Choroid plexus epithelial cell (primary cell): ENCODE measurements around the gene RALGPS1.

ENCODE experiments used
- DNase-seq: peaks from one replicate; pipeline ENCODE4 v3.0.0-alpha.2; 2010; ENCODE audit warnings: low read depth
- H3K4me3 ChIP-seq: 2 replicates; pipeline ENCODE4 v1.5.1; 2011; ENCODE audit warnings: low read depth, mild to moderate bottlenecking, control low read depth, low read length, moderate library complexity
- CTCF ChIP-seq: conservative IDR thresholded peaks from 2 replicates; pipeline ENCODE4 v1.5.1; 2011; ENCODE audit warnings: low read depth, mild to moderate bottlenecking, control low read depth, inconsistent platforms, low read length, moderate library complexity

The RALGPS1 gene

GRCh38 chr9:126906091-126906490, 8.5 kb upstream of the RALGPS1 start:
- TF ChIP-seq CTCF: no peak
- no peak overlapping the region for H3K4me3 ChIP-seq
- DNase-seq: no peak

GRCh38 chr9:126907058-126907457, 7.5 kb upstream of the RALGPS1 start:
- no peak overlapping the region for H3K4me3 ChIP-seq
- DNase-seq: no peak
- no peak for TF ChIP-seq CTCF

- H3K4me3 ChIP-seq: no peak overlapping the region
- no peak for TF ChIP-seq CTCF
- DNase-seq: no peak
Observed at GRCh38 chr9:126915281-126915816, 767 bp downstream of the RALGPS1 start.

GRCh38 chr9:126915846-126916543, 1.4 kb downstream of the RALGPS1 start:
- no peak for TF ChIP-seq CTCF
- no peak overlapping the region for H3K4me3 ChIP-seq
- DNase-seq: no peak

GRCh38 chr9:126916909-126917308, 2.3 kb downstream of the RALGPS1 start:
- peak; percentile 12 for TF ChIP-seq CTCF
- DNase-seq: no peak
- H3K4me3 ChIP-seq: no peak overlapping the region

- no peak for DNase-seq
- no peak overlapping the region for H3K4me3 ChIP-seq
- no peak for TF ChIP-seq CTCF
Observed at GRCh38 chr9:126919193-126919592, 4.6 kb downstream of the RALGPS1 start.

GRCh38 chr9:126925876-126926275, 11.3 kb downstream of the RALGPS1 start:
- no peak for DNase-seq
- no peak overlapping the region for H3K4me3 ChIP-seq
- no peak for TF ChIP-seq CTCF
